Suprapubic skin (tissue), 4 donors: Measurements from ENCODE around the gene SDHA.

ENCODE experiments used
- POLR2A ChIP-seq, 2 donors: fragments of 450-650 bp; IDR thresholded peaks; one replicate each; pipeline ENCODE4 v1.6.1; 2017; ENCODE audit warnings: antibody characterized with exemption in 2 of 2, mild to moderate bottlenecking in 2 of 2, moderate library complexity in 2 of 2
- POLR2AphosphoS5 ChIP-seq, 3 donors: sonication (generic); formaldehyde crosslinking; IDR thresholded peaks; one replicate each; pipeline ENCODE4 v1.6.1; 2017; ENCODE audit warnings: antibody characterized with exemption in 3 of 3
- TF ChIP-seq, protein P1 (sequence below), 2 donors: fragments of 200-600 bp in 1 of 2; fragments of 450-650 bp in 1 of 2; sonication (generic) in 1 of 2; IDR thresholded peaks; one replicate each; pipeline ENCODE4 v1.5.1; 2016 to 2019; ENCODE audit warnings: antibody characterized with exemption in 2 of 2, mild to moderate bottlenecking in 1 of 2, moderate library complexity in 1 of 2

DNA sequence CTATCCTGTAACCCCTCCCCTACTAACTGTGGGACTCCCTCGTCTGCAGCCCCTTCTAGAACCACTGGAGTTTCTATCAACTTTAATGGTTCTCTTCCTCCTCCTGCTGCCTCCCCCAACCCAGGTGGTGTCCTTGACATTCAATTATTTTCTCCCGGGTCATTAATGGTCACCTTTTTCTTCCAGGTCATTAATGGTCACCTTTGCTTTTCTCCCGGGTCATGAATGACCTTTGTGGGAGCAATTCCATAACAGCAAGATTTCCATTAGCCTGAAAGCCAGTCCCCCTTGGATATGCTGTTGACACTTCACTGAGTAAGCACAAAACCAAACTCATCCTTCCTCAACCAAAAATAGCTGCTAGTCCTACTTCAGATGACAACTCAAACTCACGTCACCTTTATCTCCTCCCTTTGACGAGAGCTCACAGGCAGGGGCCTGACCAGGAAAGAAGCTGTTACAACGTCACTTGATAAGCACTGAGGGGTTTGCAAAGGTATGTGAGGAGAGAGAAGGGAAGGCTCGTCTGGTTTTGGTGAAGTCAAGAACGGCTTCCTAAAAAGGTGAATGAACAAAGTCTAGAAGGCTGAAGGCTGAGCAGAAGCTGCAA, 11.1 kb upstream of the SDHA start:
- TF ChIP-seq, protein P1, sequence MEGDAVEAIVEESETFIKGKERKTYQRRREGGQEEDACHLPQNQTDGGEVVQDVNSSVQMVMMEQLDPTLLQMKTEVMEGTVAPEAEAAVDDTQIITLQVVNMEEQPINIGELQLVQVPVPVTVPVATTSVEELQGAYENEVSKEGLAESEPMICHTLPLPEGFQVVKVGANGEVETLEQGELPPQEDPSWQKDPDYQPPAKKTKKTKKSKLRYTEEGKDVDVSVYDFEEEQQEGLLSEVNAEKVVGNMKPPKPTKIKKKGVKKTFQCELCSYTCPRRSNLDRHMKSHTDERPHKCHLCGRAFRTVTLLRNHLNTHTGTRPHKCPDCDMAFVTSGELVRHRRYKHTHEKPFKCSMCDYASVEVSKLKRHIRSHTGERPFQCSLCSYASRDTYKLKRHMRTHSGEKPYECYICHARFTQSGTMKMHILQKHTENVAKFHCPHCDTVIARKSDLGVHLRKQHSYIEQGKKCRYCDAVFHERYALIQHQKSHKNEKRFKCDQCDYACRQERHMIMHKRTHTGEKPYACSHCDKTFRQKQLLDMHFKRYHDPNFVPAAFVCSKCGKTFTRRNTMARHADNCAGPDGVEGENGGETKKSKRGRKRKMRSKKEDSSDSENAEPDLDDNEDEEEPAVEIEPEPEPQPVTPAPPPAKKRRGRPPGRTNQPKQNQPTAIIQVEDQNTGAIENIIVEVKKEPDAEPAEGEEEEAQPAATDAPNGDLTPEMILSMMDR (IDR thresholded peaks at IDR 0.05) = no peak
- TF ChIP-seq POLR2A (IDR thresholded peaks at IDR 0.05) (no peak), POLR2AphosphoS5 (IDR thresholded peaks at IDR 0.05) (no peak)
